ENCODE data around the gene BST2. TPM values are rescaled to one million over a fixed set of nuclear protein-coding genes. Genes with fewer than 3 reads are reported as not detected.

BST2 gene
- total RNA-seq, 3 donors from 2014 or later, result 90.1 to 131 (median 127) TPM

- Histone ChIP-seq H3K4me1 (no peaks in the 10 kb centered on the region), H3K4me3 (no peak overlapping the region), H3K9me3 (no peaks in the 10 kb centered on the region), H3K27ac (no peak overlapping the region), H3K36me3 (no peaks in the 10 kb centered on the region), H3K27me3 (no peaks in the 10 kb centered on the region)
- TF ChIP-seq POLR2A (IDR thresholded peaks at IDR 0.05) (no peak), POLR2AphosphoS5 (IDR thresholded peaks at IDR 0.05) (no peak), CTCF (IDR thresholded peaks at IDR 0.05) (no peak)
- DNase-seq (ENCODE audit: low spot score in 2 of 2), result no peak
- intact Hi-C loops (cut with DNase I; ENCODE audit: low total_unique reads), result loop anchor here (10.0 kb wide), 1 partner anchor 76 kb away; the partner anchor contains the start of genes ABHD8, DDA1 and MRPL34
These were observed 24.8 kb downstream of the BST2 start for GRCh38 chr19:17380426-17381138.

GRCh38 chr19:17379221-17379631 lies 26.2 kb downstream of the BST2 start:
- Histone ChIP-seq H3K36me3 (no peaks in the 10 kb centered on the region), H3K9me3 (no peaks in the 10 kb centered on the region), H3K27me3 (no peaks in the 10 kb centered on the region), H3K4me3 (no peak overlapping the region), H3K27ac (no peak overlapping the region), H3K4me1 (no peaks in the 10 kb centered on the region)
- intact Hi-C loops (cut with DNase I; ENCODE audit: low total_unique reads), result no loop called here
- DNase-seq (ENCODE audit: low spot score in 2 of 2), result no peak
- TF ChIP-seq POLR2A (IDR thresholded peaks at IDR 0.05), result no peak
- TF ChIP-seq CTCF (IDR thresholded peaks at IDR 0.05), result no peak
- no peak for TF ChIP-seq POLR2AphosphoS5 (IDR thresholded peaks at IDR 0.05)

GRCh38 chr19:17378271-17378670 lies 27.2 kb downstream of the BST2 start:
- Histone ChIP-seq H3K4me3 (no peak overlapping the region), H3K4me1 (no peaks in the 10 kb centered on the region), H3K9me3 (no peaks in the 10 kb centered on the region), H3K27ac (no peak overlapping the region), H3K36me3 (no peaks in the 10 kb centered on the region), H3K27me3 (no peaks in the 10 kb centered on the region)
- TF ChIP-seq POLR2A (IDR thresholded peaks at IDR 0.05) (no peak), CTCF (IDR thresholded peaks at IDR 0.05) (no peak), POLR2AphosphoS5 (IDR thresholded peaks at IDR 0.05) (no peak)
- no peak for DNase-seq (ENCODE audit: low spot score in 2 of 2)
- intact Hi-C loops (cut with DNase I; ENCODE audit: low total_unique reads), result no loop called here

GRCh38 chr19:17376935-17377600 lies 28.4 kb downstream of the BST2 start, which contains the start of gene PLVAP:
Gene PLVAP, minus strand, starts transcription at chr19:17377342. Its CDS starts 54 bp downstream, at chr19:17377288.
- H3K27me3 ChIP-seq, result no peaks in the 10 kb centered on the region
- H3K4me3 ChIP-seq, result peak within 1 kb of the TSS; percentile 30 to 51 (median 32)
- peak within 1 kb of the TSS in 1 of 2 donors; percentile 48 for H3K27ac ChIP-seq
- TF ChIP-seq POLR2AphosphoS5 (IDR thresholded peaks at IDR 0.05) (no peak), POLR2A (IDR thresholded peaks at IDR 0.05) (no peak), CTCF (IDR thresholded peaks at IDR 0.05) (no peak)
- no peaks in the 10 kb centered on the region for H3K9me3 ChIP-seq
- H3K4me1 ChIP-seq, result no peaks in the 10 kb centered on the region
- H3K36me3 ChIP-seq, result no peaks in the 10 kb centered on the region
- DNase-seq (ENCODE audit: low spot score in 2 of 2), result no peak
- intact Hi-C loops (cut with DNase I; ENCODE audit: low total_unique reads), result no loop called here

GRCh38 chr19:17370026-17370587 lies 35.3 kb downstream of the BST2 start:
- H3K27ac ChIP-seq, result no peak overlapping the region
- no peaks in the 10 kb centered on the region for H3K36me3 ChIP-seq
- no peak for DNase-seq (ENCODE audit: low spot score in 2 of 2)
- no peaks in the 10 kb centered on the region for H3K9me3 ChIP-seq
- intact Hi-C loops (cut with DNase I; ENCODE audit: low total_unique reads), result no loop called here
- TF ChIP-seq CTCF (IDR thresholded peaks at IDR 0.05) (no peak), POLR2A (IDR thresholded peaks at IDR 0.05) (no peak), POLR2AphosphoS5 (IDR thresholded peaks at IDR 0.05) (no peak)
- no peaks in the 10 kb centered on the region for H3K27me3 ChIP-seq
- H3K4me1 ChIP-seq, result no peaks in the 10 kb centered on the region
- H3K4me3 ChIP-seq, result no peak overlapping the region
